Hepatocyte (in vitro differentiated cells): Measurements from ENCODE around the gene MANF.

Experiments used
- CTCF ChIP-seq: fragments of 200-600 bp; sonication (generic); IDR thresholded peaks from 2 replicates; pipeline ENCODE4 v1.5.1; 2016; ENCODE audit warnings: antibody characterized with exemption, mild to moderate bottlenecking; ENCODE audit not compliant: poor library complexity
- EZH2 ChIP-seq: fragments of 200-600 bp; sonication (generic); IDR thresholded peaks from 2 replicates; pipeline ENCODE4 v1.6.1; 2016; ENCODE audit warnings: antibody characterized with exemption, mild to moderate bottlenecking, borderline replicate concordance
- EZH2phosphoT487 ChIP-seq: fragments of 200-600 bp; sonication (generic); IDR thresholded peaks from one replicate; pipeline ENCODE4 v1.6.1; 2018; ENCODE audit warnings: antibody characterized with exemption, mild to moderate bottlenecking, low read depth, moderate library complexity; ENCODE audit not compliant: unreplicated experiment, severe bottlenecking

GRCh38 chr3:51336261-51336660 lies 48.8 kb upstream of the MANF start:
- TF ChIP-seq EZH2phosphoT487 = no peak
- TF ChIP-seq EZH2 = no peak
- no peak for TF ChIP-seq CTCF
